H1 (cell line): ENCODE measurements around the gene LTBP1. TPM values are rescaled to one million over a fixed set of nuclear protein-coding genes. Genes with fewer than 3 reads are reported as not detected.

Experiments used
- EZH2 ChIP-seq: fragments of 200-600 bp; sonication (generic); IDR thresholded peaks from 2 replicates; pipeline ENCODE4 v1.7.1; 2012; ENCODE audit warnings: low read depth, mild to moderate bottlenecking, moderate library complexity, low read length, inconsistent platforms; ENCODE audit not compliant: severe bottlenecking
- polyA plus RNA-seq, 7 experiments: library from polyadenylated mRNA; depleted of rRNA in 3 of 7; stranded (reverse) in 5 of 7; unstranded in 2 of 7; fragments of >200 nt in 5 of 7; fragments of 200-250 nt in 2 of 7; gene quantifications; 1 replicate in 5 of 7; 2 replicates in 1 of 7; 4 replicates in 1 of 7; pipeline versions ENCODE4 v1.2.1 to v1.2.3, GENCODE V29; 2011 to 2013; ENCODE audit warnings: missing spikeins in 2 of 7, mixed read lengths in 2 of 7
- total RNA-seq: library from RNA; stranded (reverse); fragmentation: NEBNext Ultra II Directional; extraction: Animal tissue kit (Norgen Biotek cat#: 25700); gene quantifications from 2 replicates; pipeline ENCODE4 v1.2.1, GENCODE V29; 2021

Gene LTBP1
- total and polyA plus RNA-seq, 2 of the 8 experiments (the other 6 are each of a cell fraction or from before 2014, with no cell fraction given) = 15.4 to 24.7 TPM

GRCh38 chr2:33342705-33343104 is 396.0 kb downstream of the LTBP1 start (continued):
- TF ChIP-seq EZH2 = no peak
